ENCODE data around the gene CARMIL3.

- TF ChIP-seq CTCF (IDR thresholded peaks at IDR 0.05) (no peak), ZFX (IDR thresholded peaks at IDR 0.05; ENCODE audit: borderline replicate concordance) (no peak)
Measured at GRCh38 chr14:24106672-24107271, 55.0 kb downstream of the CARMIL3 start.
